Stomach (tissue), 4 donors: ENCODE results near the gene TMX4.

Experiments used
- CTCF ChIP-seq, 7 experiments: fragments of 450-650 bp in 4 of 7; fragments of 200-600 bp in 3 of 7; sonication (generic) in 3 of 7; IDR thresholded peaks; one replicate each; pipeline ENCODE4 v1.5.1; 2016 to 2019; ENCODE audit warnings: antibody characterized with exemption in 7 of 7, control low read depth in 2 of 7, mild to moderate bottlenecking in 1 of 7
- EP300 ChIP-seq: sonication (generic); formaldehyde crosslinking; IDR thresholded peaks from one replicate; pipeline ENCODE4 v1.6.1; 2017; ENCODE audit warnings: antibody characterized with exemption
- POLR2A ChIP-seq, 4 donors: fragments of 450-650 bp; IDR thresholded peaks; one replicate each; pipeline ENCODE4 v1.6.1; 2016; ENCODE audit warnings: antibody characterized with exemption in 4 of 4, control low read depth in 2 of 4, mild to moderate bottlenecking in 1 of 4, moderate library complexity in 1 of 4
- POLR2AphosphoS5 ChIP-seq, 3 donors: sonication (generic); formaldehyde crosslinking; IDR thresholded peaks; one replicate each; pipeline ENCODE4 v1.6.1; 2016; ENCODE audit warnings: antibody characterized with exemption in 3 of 3

GRCh38 chr20:8000796-8001195 is 18.8 kb downstream of the TMX4 start:
- TF ChIP-seq CTCF (IDR thresholded peaks at IDR 0.05) (no peak), POLR2AphosphoS5 (IDR thresholded peaks at IDR 0.05) (no peak), POLR2A (IDR thresholded peaks at IDR 0.05) (no peak), EP300 (no peak)
